Jurkat, Clone E6-1 (cell line): ENCODE data around the gene TGM6.
A peak's percentile ranks its signal among the peaks of the same experiment; 100 is the strongest.

Source experiments
- DNase-seq: peaks from one replicate; pipeline ENCODE4 v3.0.0-alpha.2; 2011; ENCODE audit warnings: low read depth, low spot score
- H3K4me3 ChIP-seq: 2 replicates; pipeline ENCODE4 v1.5.1; 2011; ENCODE audit warnings: mild to moderate bottlenecking, low read length, control low read depth, moderate library complexity

Gene TGM6

GRCh38 chr20:2429051-2429450, 48.4 kb downstream of the TGM6 start:
- no peak overlapping the region for H3K4me3 ChIP-seq
- DNase-seq = no peak

GRCh38 chr20:2430538-2430937, 49.8 kb downstream of the TGM6 start:
- H3K4me3 ChIP-seq = no peak overlapping the region
- no peak for DNase-seq

- DNase-seq = no peak
- H3K4me3 ChIP-seq = no peak overlapping the region
These were observed 50.5 kb downstream of the TGM6 start for GRCh38 chr20:2431185-2431584.

- H3K4me3 ChIP-seq = no peak overlapping the region
- DNase-seq = no peak
These were observed 66.1 kb downstream of the TGM6 start for GRCh38 chr20:2446845-2447244.

GRCh38 chr20:2449386-2449785, 68.7 kb downstream of the TGM6 start:
- no peak for DNase-seq
- no peak overlapping the region for H3K4me3 ChIP-seq

GRCh38 chr20:2451422-2451821, 70.7 kb downstream of the TGM6 start:
- H3K4me3 ChIP-seq = no peak overlapping the region
- DNase-seq = no peak

- DNase-seq = peak; percentile 42
- H3K4me3 ChIP-seq = no peak overlapping the region
These were observed 71.4 kb downstream of the TGM6 start for GRCh38 chr20:2451939-2452732.

GRCh38 chr20:2453792-2454191, 73.1 kb downstream of the TGM6 start:
- no peak for DNase-seq

GRCh38 chr20:2455771-2456497, 75.2 kb downstream of the TGM6 start:
- H3K4me3 ChIP-seq = no peak overlapping the region
- DNase-seq = no peak

More at GRCh38 chr20:2453792-2454191, 73.1 kb downstream of the TGM6 start:
- no peak overlapping the region for H3K4me3 ChIP-seq

GRCh38 chr20:2458919-2459499, 78.3 kb downstream of the TGM6 start:
- no peak for DNase-seq

GRCh38 chr20:2459981-2460751, 79.5 kb downstream of the TGM6 start:
- no peak overlapping the region for H3K4me3 ChIP-seq
- DNase-seq = no peak

More at GRCh38 chr20:2458919-2459499, 78.3 kb downstream of the TGM6 start:
- H3K4me3 ChIP-seq = no peak overlapping the region

- no peak overlapping the region for H3K4me3 ChIP-seq
- DNase-seq = no peak
These were observed 80.2 kb downstream of the TGM6 start for GRCh38 chr20:2460752-2461424.

- no peak for DNase-seq
- no peak overlapping the region for H3K4me3 ChIP-seq
These were observed 81.8 kb downstream of the TGM6 start for GRCh38 chr20:2462484-2462883.

- H3K4me3 ChIP-seq = no peak overlapping the region
- no peak for DNase-seq
These were observed 83.1 kb downstream of the TGM6 start for GRCh38 chr20:2463616-2464365.

GRCh38 chr20:2465100-2465499, 84.4 kb downstream of the TGM6 start:
- no peak overlapping the region for H3K4me3 ChIP-seq
- no peak for DNase-seq

- no peak for DNase-seq
- no peak overlapping the region for H3K4me3 ChIP-seq
These were observed 86.7 kb downstream of the TGM6 start for GRCh38 chr20:2467412-2467811.

GRCh38 chr20:2468581-2469407, 88.1 kb downstream of the TGM6 start:
- DNase-seq = no peak
- H3K4me3 ChIP-seq = peak overlapping the region; percentile 91
